Measurements from ENCODE around the gene LYPD8. TPM values are rescaled to one million over a fixed set of nuclear protein-coding genes. Genes with fewer than 3 reads are reported as not detected.

The LYPD8 gene
- total and polyA plus RNA-seq, 5 experiments from 2014 or later = not detected

GRCh38 chr1:248733566-248733965 lies 22.0 kb downstream of the LYPD8 start:
- POLR2A ChIA-PET = no interaction called here
- H3K27ac Mint-ChIP-seq = no peak overlapping the region
- peaks cover 0 to 9% (median 5%) of the 10 kb centered on the region in 9 donors for H3K9me3 Mint-ChIP-seq
- peaks cover 5 to 19% (median 10%) of the 10 kb centered on the region in 5 donors for H3K27me3 Mint-ChIP-seq
- no peak overlapping the region for H3K4me3 Mint-ChIP-seq
- no peak for ATAC-seq
- no peaks in the 10 kb centered on the region for H3K4me1 Mint-ChIP-seq
- DNase-seq = no peak
- peaks cover 0 to 5% (median 3%) of the 10 kb centered on the region in 3 donors for H3K36me3 Mint-ChIP-seq

- H3K27ac Mint-ChIP-seq = no peak overlapping the region
- H3K9me3 Mint-ChIP-seq = peaks cover 0 to 9% (median 5%) of the 10 kb centered on the region in 9 donors
- H3K4me3 Mint-ChIP-seq = no peak overlapping the region
- ATAC-seq (no peak), DNase-seq (no peak)
- peaks cover 0 to 5% (median 3%) of the 10 kb centered on the region in 3 donors for H3K36me3 Mint-ChIP-seq
- POLR2A ChIA-PET = no interaction called here
- H3K27me3 Mint-ChIP-seq = peaks cover 0 to 6% (median 5%) of the 10 kb centered on the region in 5 donors
- H3K4me1 Mint-ChIP-seq = no peaks in the 10 kb centered on the region
These were observed 24.8 kb downstream of the LYPD8 start for GRCh38 chr1:248730507-248731335.

DNA sequence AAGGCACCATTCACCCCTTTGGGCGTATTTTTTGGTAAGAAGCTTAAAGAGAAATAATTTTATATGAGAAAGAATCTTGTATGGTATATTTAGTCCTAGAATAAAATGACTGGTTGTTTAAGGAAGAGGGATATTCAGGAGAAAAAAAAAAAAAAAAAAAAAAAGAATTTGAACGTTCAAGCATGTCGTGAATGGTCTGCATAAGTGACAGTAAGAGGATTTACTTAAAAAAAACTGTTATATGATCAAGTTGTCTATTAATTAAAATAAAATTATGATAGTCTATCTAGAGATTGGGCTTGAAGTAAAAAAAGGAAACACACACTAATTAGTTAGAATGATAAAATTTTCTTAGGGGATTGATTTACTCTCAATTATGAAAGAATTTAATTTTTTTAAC lies 41.3 kb downstream of the LYPD8 start:
- H3K9me3 Mint-ChIP-seq = peaks cover 0 to 31% (median 19%) of the 10 kb centered on the region in 9 donors
- H3K27ac Mint-ChIP-seq = no peak overlapping the region
- H3K4me3 Mint-ChIP-seq = no peak overlapping the region
- POLR2A ChIA-PET = no interaction called here
- peaks cover 2 to 23% (median 10%) of the 10 kb centered on the region in 5 donors for H3K27me3 Mint-ChIP-seq
- DNase-seq (no peak), ATAC-seq (no peak)
- peaks cover 0 to 4% (median 0%) of the 10 kb centered on the region in 4 donors for H3K4me1 Mint-ChIP-seq
- H3K36me3 Mint-ChIP-seq = peaks cover 0 to 12% (median 3%) of the 10 kb centered on the region in 3 donors

- POLR2A ChIA-PET = no interaction called here
These were observed 45.2 kb downstream of the LYPD8 start for GRCh38 chr1:248710305-248710900.

DNA sequence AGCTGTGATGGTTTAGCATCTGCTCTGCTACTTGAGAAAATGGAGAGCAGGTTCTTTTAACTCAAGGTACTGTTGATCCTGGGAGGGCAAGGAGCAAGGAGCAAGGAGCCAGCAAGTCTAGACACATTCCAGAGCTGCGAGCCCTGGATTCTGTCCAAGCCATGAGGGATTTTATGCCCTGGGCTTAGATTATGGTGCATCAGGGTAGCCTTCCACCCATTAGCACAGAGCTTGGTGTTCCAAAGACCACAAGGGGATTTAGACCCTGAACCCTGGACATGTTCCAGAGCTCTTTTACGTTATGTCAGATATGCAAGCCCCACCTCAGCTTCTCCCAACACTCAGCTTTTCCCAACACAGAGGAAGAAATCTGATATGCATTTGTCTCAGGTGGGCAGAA lies 51.0 kb downstream of the LYPD8 start:
- POLR2A ChIA-PET = no interaction called here
- Mint-ChIP-seq H3K27me3 (peaks cover 1 to 11% (median 9%) of the 10 kb centered on the region in 5 donors), H3K9me3 (no peaks in the 10 kb centered on the region), H3K27ac (no peak overlapping the region), H3K4me1 (no peaks in the 10 kb centered on the region), H3K4me3 (no peak overlapping the region), H3K36me3 (no peaks in the 10 kb centered on the region)
- no peak for DNase-seq
- no peak for ATAC-seq

More at GRCh38 chr1:248710305-248710900, 45.2 kb downstream of the LYPD8 start:
- Mint-ChIP-seq H3K27me3 (peaks cover 2 to 32% (median 17%) of the 10 kb centered on the region in 5 donors), H3K4me3 (no peak overlapping the region), H3K4me1 (peaks cover 0 to 4% (median 0%) of the 10 kb centered on the region in 4 donors), H3K9me3 (peaks cover 0 to 26% (median 19%) of the 10 kb centered on the region in 9 donors), H3K27ac (no peak overlapping the region), H3K36me3 (peaks cover 0 to 12% (median 3%) of the 10 kb centered on the region in 3 donors)
- ATAC-seq (no peak), DNase-seq (no peak)

DNA sequence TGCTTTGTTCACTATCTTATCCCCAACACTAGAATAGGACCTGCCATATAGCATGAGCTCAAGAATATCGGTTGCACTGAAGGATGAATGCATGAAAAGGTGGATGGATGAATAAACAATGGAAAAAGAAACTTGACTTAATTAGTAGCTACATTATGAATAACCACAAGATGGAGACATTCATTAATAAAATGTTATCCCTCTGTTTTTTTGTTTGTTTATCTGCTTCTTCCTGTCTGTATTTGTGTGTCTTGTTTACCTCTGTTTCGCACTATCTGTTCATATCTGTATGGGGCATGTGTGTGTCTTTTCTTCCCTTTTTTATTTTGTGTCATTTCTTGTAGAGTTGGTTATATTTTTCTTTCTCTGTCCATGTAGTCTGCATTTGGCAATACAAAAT lies 51.9 kb downstream of the LYPD8 start:
- Mint-ChIP-seq H3K4me3 (no peak overlapping the region), H3K27ac (no peak overlapping the region), H3K36me3 (no peaks in the 10 kb centered on the region), H3K4me1 (no peaks in the 10 kb centered on the region), H3K9me3 (no peaks in the 10 kb centered on the region), H3K27me3 (peaks cover 0 to 14% (median 2%) of the 10 kb centered on the region in 5 donors)
- DNase-seq = no peak
- POLR2A ChIA-PET = no interaction called here
- no peak for ATAC-seq

DNA sequence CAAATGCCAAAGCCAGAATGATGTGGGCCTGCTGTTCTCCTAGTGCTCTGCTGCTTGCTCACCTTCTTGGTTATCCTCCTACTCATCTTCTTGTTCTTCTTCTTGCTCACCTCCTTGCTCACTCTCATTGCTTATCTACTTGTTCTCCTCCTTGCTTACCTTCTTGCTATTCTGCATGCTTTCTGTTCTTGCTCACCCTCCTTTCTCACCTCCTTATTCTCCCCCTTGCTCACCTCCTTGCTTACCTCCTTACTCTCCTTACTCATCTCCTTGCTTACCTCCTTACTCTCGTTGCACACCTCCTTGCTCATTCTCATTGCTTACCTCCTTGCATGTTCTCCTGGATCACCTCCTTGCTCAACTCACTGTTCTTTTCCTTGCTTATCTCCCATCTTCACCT lies 52.8 kb downstream of the LYPD8 start, which contains the start of gene OR14I1:
Gene OR14I1, minus strand, starts transcription at position 53 of the 400 bp plus-strand sequence.
- no peak for ATAC-seq
- Mint-ChIP-seq H3K4me3 (no peak within 1 kb of the TSS), H3K36me3 (no peaks in the 10 kb centered on the region), H3K27ac (no peak within 1 kb of the TSS), H3K9me3 (no peaks in the 10 kb centered on the region), H3K4me1 (no peaks in the 10 kb centered on the region), H3K27me3 (peaks cover 0 to 11% (median 0%) of the 10 kb centered on the region in 5 donors)
- POLR2A ChIA-PET = no interaction called here
- no peak for DNase-seq

- Mint-ChIP-seq H3K27ac (peak overlapping the region in 1 of 10 donors; percentile 4), H3K27me3 (peaks cover 7 to 14% (median 9%) of the 10 kb centered on the region in 5 donors), H3K36me3 (no peaks in the 10 kb centered on the region), H3K4me3 (no peak overlapping the region), H3K9me3 (no peaks in the 10 kb centered on the region), H3K4me1 (peaks cover 0 to 8% (median 0%) of the 10 kb centered on the region in 4 donors)
- ATAC-seq (no peak), DNase-seq (no peak)
- POLR2A ChIA-PET = no interaction called here
These were observed 56.5 kb downstream of the LYPD8 start for GRCh38 chr1:248699099-248699498.

GRCh38 chr1:248697907-248698306 lies 57.7 kb downstream of the LYPD8 start:
- POLR2A ChIA-PET = no interaction called here
- Mint-ChIP-seq H3K36me3 (no peaks in the 10 kb centered on the region), H3K4me1 (peaks cover 0 to 8% (median 0%) of the 10 kb centered on the region in 4 donors), H3K4me3 (no peak overlapping the region), H3K27me3 (peaks cover 7 to 14% (median 10%) of the 10 kb centered on the region in 5 donors), H3K27ac (no peak overlapping the region), H3K9me3 (no peaks in the 10 kb centered on the region)
- ATAC-seq (no peak), DNase-seq (no peak)

DNA sequence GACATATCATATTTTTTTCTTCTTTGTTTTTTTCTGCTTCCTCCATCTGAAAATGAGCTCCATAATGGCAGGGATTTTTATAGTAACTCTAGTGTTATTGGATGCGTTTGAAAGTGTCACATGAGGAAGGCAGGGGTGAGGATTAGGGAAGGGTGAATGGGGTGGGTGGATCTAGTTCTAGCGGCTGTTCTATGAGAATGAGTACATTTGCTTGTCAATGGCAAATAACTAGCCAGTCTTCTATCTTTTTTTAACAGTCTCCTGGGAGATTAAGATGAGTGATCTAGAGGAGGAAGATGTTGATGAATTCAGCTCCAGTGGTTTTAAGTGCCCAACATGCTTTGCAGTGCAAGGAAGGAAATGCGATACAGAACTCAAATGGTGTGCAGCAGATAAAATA lies 58.8 kb downstream of the LYPD8 start:
- DNase-seq (no peak), ATAC-seq (no peak)
- Mint-ChIP-seq H3K36me3 (no peaks in the 10 kb centered on the region), H3K4me3 (no peak overlapping the region), H3K27me3 (peaks cover 7 to 20% (median 14%) of the 10 kb centered on the region in 5 donors), H3K4me1 (peaks cover 0 to 8% (median 1%) of the 10 kb centered on the region in 4 donors), H3K9me3 (peaks cover 0 to 3% (median 0%) of the 10 kb centered on the region in 9 donors), H3K27ac (no peak overlapping the region)
- POLR2A ChIA-PET = no interaction called here

DNA sequence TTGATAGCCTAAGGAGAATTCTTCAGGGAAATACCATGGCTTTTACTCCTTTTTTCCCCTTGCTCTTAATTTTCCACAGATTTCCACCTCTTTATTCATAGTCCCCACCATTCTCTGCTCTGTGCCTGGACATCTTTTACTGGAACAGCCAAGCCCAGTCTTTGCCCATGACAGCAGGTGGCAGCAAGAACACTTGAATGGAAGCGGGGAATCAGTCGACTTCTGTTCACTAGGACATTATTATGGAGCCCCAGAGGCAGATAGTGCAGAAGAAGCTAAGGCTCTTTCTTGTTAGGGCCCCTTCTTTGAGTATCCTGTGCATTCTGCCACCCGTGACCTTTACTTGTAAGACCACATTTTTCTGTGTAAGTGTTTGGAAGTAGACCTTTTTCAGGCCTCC lies 59.3 kb downstream of the LYPD8 start:
- Mint-ChIP-seq H3K4me1 (peaks cover 0 to 8% (median 1%) of the 10 kb centered on the region in 4 donors), H3K27ac (no peak overlapping the region), H3K27me3 (peaks cover 7 to 20% (median 14%) of the 10 kb centered on the region in 5 donors), H3K9me3 (peaks cover 0 to 3% (median 0%) of the 10 kb centered on the region in 9 donors), H3K4me3 (no peak overlapping the region), H3K36me3 (no peaks in the 10 kb centered on the region)
- POLR2A ChIA-PET = no interaction called here
- ATAC-seq = no peak
- DNase-seq = no peak

DNA sequence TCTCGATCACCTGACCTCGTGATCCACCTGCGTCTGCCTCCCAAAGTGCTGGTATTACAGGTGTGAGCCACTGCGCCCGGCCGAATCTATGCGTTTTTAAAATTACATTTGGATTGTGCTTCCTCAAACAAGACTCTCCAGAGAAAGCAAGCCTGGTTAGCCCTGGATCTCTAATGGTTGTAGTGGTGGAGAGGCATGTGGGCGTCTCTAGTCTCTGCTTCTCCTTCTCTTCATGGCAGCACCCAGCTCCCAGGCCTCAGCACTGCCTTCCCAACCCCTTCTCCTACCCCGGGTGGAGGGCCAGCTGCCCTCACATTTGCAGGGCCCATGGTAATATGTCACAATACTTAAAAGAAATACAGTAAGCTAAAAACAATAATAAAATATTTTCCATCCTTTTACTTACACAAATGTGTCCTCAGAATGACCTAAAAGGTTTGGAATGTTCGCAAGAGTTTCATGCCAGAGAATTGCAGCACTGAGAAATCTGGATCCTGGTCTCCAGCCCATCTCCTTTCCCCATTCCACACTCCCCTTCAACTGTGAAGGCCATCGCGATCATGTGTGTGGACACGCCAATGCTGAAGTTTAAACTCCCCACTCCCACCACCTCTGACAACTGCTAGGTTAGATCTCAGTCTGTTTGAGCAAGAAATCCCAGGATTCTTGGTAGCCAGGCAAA lies 60.0 kb downstream of the LYPD8 start:
- Mint-ChIP-seq H3K4me3 (no peak overlapping the region), H3K27me3 (peaks cover 7 to 22% (median 14%) of the 10 kb centered on the region in 5 donors), H3K9me3 (peaks cover 0 to 6% (median 0%) of the 10 kb centered on the region in 9 donors), H3K27ac (no peak overlapping the region), H3K36me3 (peaks cover 0 to 3% (median 0%) of the 10 kb centered on the region in 3 donors), H3K4me1 (peaks cover 0 to 8% (median 1%) of the 10 kb centered on the region in 4 donors)
- DNase-seq (no peak), ATAC-seq (no peak)
- POLR2A ChIA-PET = no interaction called here
